ENCODE data around the gene HPS6. TPM values are rescaled to one million over a fixed set of nuclear protein-coding genes. Genes with fewer than 3 reads are reported as not detected.

The HPS6 gene
- total RNA-seq (2022; extraction: Qiagen RNA extraction; ENCODE audit: low read depth) = 20.8 to 41.6 TPM (median 35.3 TPM) in 5 replicates

DNA sequence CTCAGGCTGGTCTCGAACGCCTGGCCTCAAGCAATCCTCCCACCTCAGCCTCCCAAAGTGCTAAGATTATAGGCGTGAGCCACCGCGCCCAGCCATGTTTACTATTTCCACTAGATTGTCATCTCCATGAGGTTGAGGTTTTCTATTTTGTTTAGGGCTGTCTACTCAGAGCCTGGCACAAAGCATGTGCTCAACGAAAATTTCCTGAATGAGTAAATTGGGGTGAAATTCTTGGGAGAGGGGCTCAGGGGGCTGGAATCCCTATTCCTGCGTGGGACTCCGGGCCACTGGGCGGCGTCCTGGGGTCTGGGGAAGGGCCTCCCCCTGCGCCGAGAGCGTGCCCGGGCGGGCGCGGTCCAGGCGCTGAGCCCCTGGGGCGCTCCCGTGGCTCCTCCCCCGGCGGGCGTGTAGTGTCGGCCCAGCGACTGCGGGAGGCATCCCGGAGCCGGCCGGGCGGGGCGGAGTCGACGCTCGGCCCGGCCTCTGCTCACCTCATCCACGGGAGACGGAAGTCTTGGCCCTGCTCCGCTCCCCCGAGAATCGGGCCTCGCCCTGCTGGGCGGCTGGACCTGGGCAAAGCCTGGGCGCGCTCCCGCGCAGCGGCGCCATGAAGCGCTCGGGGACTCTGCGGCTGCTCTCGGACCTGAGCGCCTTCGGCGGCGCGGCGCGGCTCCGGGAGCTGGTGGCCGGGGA, at the start of gene HPS6:
HPS6 (plus strand) TSS at position 482 of the 693 bp plus-strand sequence; CDS start at position 608, 126 bp downstream.

GRCh38 chr10:102055647-102056419, 9.3 kb upstream of the HPS6 start, which contains the start of gene ARMH3:
ARMH3 (minus strand) TSS chr10:102056173; CDS start chr10:102040114, 16,059 bp downstream.

Other genes with a start within 250 kb of the HPS6 start
- 69.1 to 82.5 TPM (median 73.9 TPM) in 5 replicates for gene OGA, start 246.9 kb upstream of the HPS6 start, total RNA-seq (2022; extraction: Qiagen RNA extraction; ENCODE audit: low read depth)
- 0.55 to 1.3 TPM (median 0.98 TPM) in 5 replicates for gene KCNIP2, start 221.5 kb upstream of the HPS6 start, total RNA-seq (2022; extraction: Qiagen RNA extraction; ENCODE audit: low read depth)
- gene ARMH3, start 9.2 kb upstream of the HPS6 start, total RNA-seq (2022; extraction: Qiagen RNA extraction; ENCODE audit: low read depth) = 8.3 to 13.7 TPM (median 11.9 TPM) in 5 replicates
- 24.3 to 43.4 TPM (median 39.6 TPM) in 5 replicates for gene LDB1, start 55.0 kb downstream of the HPS6 start, total RNA-seq (2022; extraction: Qiagen RNA extraction; ENCODE audit: low read depth)
- 41.8 to 62.9 TPM (median 61.3 TPM) in 5 replicates for gene PPRC1, start 67.7 kb downstream of the HPS6 start, total RNA-seq (2022; extraction: Qiagen RNA extraction; ENCODE audit: low read depth)
- 162 to 189 TPM (median 175 TPM) in 5 replicates for gene NOLC1, start 87.0 kb downstream of the HPS6 start, total RNA-seq (2022; extraction: Qiagen RNA extraction; ENCODE audit: low read depth)
- 0.38 to 0.73 TPM (median 0.62 TPM) in 4 of 5 replicates, not detected in the other for gene ELOVL3, start 160.9 kb downstream of the HPS6 start, total RNA-seq (2022; extraction: Qiagen RNA extraction; ENCODE audit: low read depth)
- 0.33 to 0.90 TPM (median 0.55 TPM) in 5 replicates for gene PITX3, start 176.2 kb downstream of the HPS6 start, total RNA-seq (2022; extraction: Qiagen RNA extraction; ENCODE audit: low read depth)
- gene GBF1, start 180.2 kb downstream of the HPS6 start, total RNA-seq (2022; extraction: Qiagen RNA extraction; ENCODE audit: low read depth) = 16.8 to 30.0 TPM (median 26.1 TPM) in 5 replicates

All from A549 treated with ZK216348 at 1 μM for 4 hours (cell line).